GM21786 (cell line): ENCODE measurements around the gene RPA1.

ENCODE experiments used
- ATAC-seq: cut with Tn5 transposase; IDR thresholded peaks from one replicate; pipeline ENCODE4 v1.9.1; 2021; ENCODE audit not compliant: unreplicated experiment

RPA1 gene

GRCh38 chr17:1907216-1907631 lies 77.4 kb downstream of the RPA1 start:
- no peak for ATAC-seq

- no peak for ATAC-seq
Observed at GRCh38 chr17:1907909-1908698, 78.3 kb downstream of the RPA1 start.

- no peak for ATAC-seq
Observed at GRCh38 chr17:1908699-1909309, 79.0 kb downstream of the RPA1 start.

GRCh38 chr17:1909985-1910384 lies 80.2 kb downstream of the RPA1 start:
- no peak for ATAC-seq

- no peak for ATAC-seq
Observed at GRCh38 chr17:1912146-1912545, 82.3 kb downstream of the RPA1 start.

GRCh38 chr17:1913702-1914101 lies 83.9 kb downstream of the RPA1 start:
- ATAC-seq, result no peak

- ATAC-seq, result no peak
Observed at GRCh38 chr17:1914661-1915083, 84.9 kb downstream of the RPA1 start.

GRCh38 chr17:1915889-1916288 lies 86.1 kb downstream of the RPA1 start:
- ATAC-seq, result no peak

GRCh38 chr17:1916316-1916715 lies 86.5 kb downstream of the RPA1 start:
- no peak for ATAC-seq

GRCh38 chr17:1916963-1917715 lies 87.3 kb downstream of the RPA1 start:
- no peak for ATAC-seq

- no peak for ATAC-seq
Observed at GRCh38 chr17:1918346-1919162, 88.7 kb downstream of the RPA1 start.

GRCh38 chr17:1919201-1919600 lies 89.4 kb downstream of the RPA1 start:
- no peak for ATAC-seq

GRCh38 chr17:1920948-1921351 lies 91.1 kb downstream of the RPA1 start:
- no peak for ATAC-seq

GRCh38 chr17:1928976-1929375 lies 99.2 kb downstream of the RPA1 start:
- no peak for ATAC-seq

GRCh38 chr17:1930337-1930645 lies 100.5 kb downstream of the RPA1 start:
- no peak for ATAC-seq

- ATAC-seq, result no peak
Observed at GRCh38 chr17:1931844-1932579, 102.2 kb downstream of the RPA1 start.

GRCh38 chr17:1933875-1934715 lies 104.3 kb downstream of the RPA1 start:
- ATAC-seq, result no peak

GRCh38 chr17:1934901-1935300 lies 105.1 kb downstream of the RPA1 start:
- ATAC-seq, result no peak

- ATAC-seq, result no peak
Observed at GRCh38 chr17:1936766-1937165, 107.0 kb downstream of the RPA1 start.

GRCh38 chr17:1937461-1937860 lies 107.7 kb downstream of the RPA1 start:
- no peak for ATAC-seq
